Measurements from ENCODE around the gene TNFRSF12A. TPM values are rescaled to one million over a fixed set of nuclear protein-coding genes. Genes with fewer than 3 reads are reported as not detected.

The TNFRSF12A gene
- total and polyA plus RNA-seq, 2 of the 13 experiments (the other 11 are each of a cell fraction or from before 2014, with no cell fraction given): 61.9 to 66.0 TPM

GRCh38 chr16:3059041-3059722 lies 39.0 kb downstream of the TNFRSF12A start (continued):
- TF ChIP-seq AHDC1 (CRISPR knock-in tag; IDR thresholded peaks at IDR 0.05; ENCODE audit: borderline replicate concordance) (no peak), HMGXB4 (CRISPR knock-in tag; IDR thresholded peaks at IDR 0.05; ENCODE audit: borderline replicate concordance in 1 of 2, low read depth in 1 of 2) (peak; percentile 96 to 97), ZNF10 (CRISPR knock-in tag; IDR thresholded peaks at IDR 0.05; ENCODE audit: borderline replicate concordance, low read depth) (no peak), TAF1 (CRISPR knock-in tag; IDR thresholded peaks at IDR 0.05) (peak; percentile 56; the same call in 1 of the 2 replicates), CC2D1A (CRISPR knock-in tag; IDR thresholded peaks at IDR 0.05) (no peak), ZNF331 (CRISPR knock-in tag; IDR thresholded peaks at IDR 0.05) (peak; percentile 59), SP4 (CRISPR knock-in tag; IDR thresholded peaks at IDR 0.05) (peak; percentile 86), ZNF562 (CRISPR knock-in tag; IDR thresholded peaks at IDR 0.05; ENCODE audit: borderline replicate concordance) (no peak), SCMH1 (CRISPR knock-in tag; IDR thresholded peaks at IDR 0.05; ENCODE audit: borderline replicate concordance) (no peak), ZNF207 (IDR thresholded peaks at IDR 0.05; ENCODE audit: borderline replicate concordance) (no peak), CTCF (CRISPR knock-in tag; IDR thresholded peaks at IDR 0.05) (peak; percentile 88), ZNF513 (CRISPR knock-in tag; conservative IDR thresholded peaks at IDR 0.05) (no peak), HCFC1 (IDR thresholded peaks at IDR 0.05; ENCODE audit: low read depth, low read length) (no peak)

All from HepG2 (cell line).